Panc1 (cell line): ENCODE data around the gene MYO3B. TPM values are rescaled to one million over a fixed set of nuclear protein-coding genes. Genes with fewer than 3 reads are reported as not detected.

Experiments
- ATAC-seq: fragments of 200-7000 bp; cut with Tn5 transposase; 2 replicates; pipeline ENCODE4 v1.9.1; 2020; ENCODE audit warnings: mild to moderate bottlenecking, moderate library complexity
- BruUV-seq: library from RNA; stranded (reverse); fragments of 400-500 nt; replicated peaks from 2 replicates; lab custom pipeline; 2021; lab: Mats Ljungman, UMichigan
- CTCF ChIA-PET: fragments of 300-600 bp; sonication (Branson Sonifier 250); formaldehyde crosslinking; loops from one replicate; lab custom pipeline; 2022; ENCODE audit warnings: antibody characterized with exemption; lab: Charles Lee
- POLR2A ChIA-PET: fragments of 300-600 bp; sonication (Branson Sonifier 250); formaldehyde crosslinking; loops from one replicate; lab custom pipeline; 2022; ENCODE audit warnings: antibody characterized with exemption; lab: Charles Lee
- DNase-seq: peaks from one replicate; pipeline ENCODE4 v3.0.0-alpha.2; 2010; ENCODE audit warnings: low read depth, low spot score
- H3K27ac ChIP-seq: 2 replicates; pipeline ENCODE4 v1.5.1; 2011; ENCODE audit warnings: mild to moderate bottlenecking, low read length, inconsistent platforms
- H3K27me3 ChIP-seq: fragments of 200-500 bp; sonication (Bioruptor generic); 2 replicates; pipeline ENCODE4 v1.6.0; 2014; ENCODE audit warnings: low read length, inconsistent platforms; ENCODE audit not compliant: control insufficient read depth, insufficient read depth
- H3K36me3 ChIP-seq: fragments of 200-500 bp; sonication (Bioruptor generic); 2 replicates; pipeline ENCODE4 v1.5.1; 2014; ENCODE audit warnings: inconsistent platforms, mild to moderate bottlenecking, low read length, moderate library complexity; ENCODE audit not compliant: control insufficient read depth, insufficient read depth
- H3K4me1 ChIP-seq: 2 replicates; pipeline ENCODE4 v1.5.1; 2011; ENCODE audit warnings: inconsistent platforms, mild to moderate bottlenecking, low read length, moderate library complexity; ENCODE audit not compliant: control insufficient read depth, insufficient read depth
- H3K4me3 ChIP-seq, 2 experiments: 2 replicates each; pipeline ENCODE4 v1.5.1; 2011 to 2012; ENCODE audit warnings: low read depth in 2 of 2, low read length in 2 of 2, mild to moderate bottlenecking in 2 of 2, inconsistent platforms in 1 of 2, moderate library complexity in 1 of 2
- H3K9me3 ChIP-seq: fragments of 200-500 bp; sonication (Bioruptor generic); 2 replicates; pipeline ENCODE4 v1.5.1; 2014; ENCODE audit warnings: low read depth, mild to moderate bottlenecking, inconsistent platforms, low read length, moderate library complexity; ENCODE audit not compliant: control insufficient read depth, insufficient read depth
- POLR2AphosphoS5 ChIP-seq: IDR thresholded peaks from 2 replicates; pipeline ENCODE4 v1.6.1; 2012; ENCODE audit warnings: mild to moderate bottlenecking, low read depth, low read length, moderate library complexity
- SIN3A ChIP-seq: IDR thresholded peaks from 2 replicates; pipeline ENCODE4 v1.6.1; 2012; ENCODE audit warnings: low read depth, mild to moderate bottlenecking, low read length, moderate library complexity, borderline replicate concordance; ENCODE audit not compliant: insufficient read depth
- TCF7L2 ChIP-seq: IDR thresholded peaks from 2 replicates; pipeline ENCODE4 v1.6.1; 2011; ENCODE audit warnings: mild to moderate bottlenecking, low read depth, low read length, inconsistent platforms
- in situ Hi-C: cut with HindIII; loops from 2 replicates; pipeline ENCODE4 v1.10.0; 2016; ENCODE audit warnings: low sequenced_read_pairs, low pct_unique_long_range_greater_than_20kb
- intact Hi-C: fragments of 100-400 bp; cut with micrococcal nuclease; formaldehyde crosslinking; loops from one replicate; pipeline ENCODE4 v1.10.0; 2022; ENCODE audit not compliant: unreplicated experiment
- total RNA-seq: library from RNA; stranded (reverse); gene quantifications from one replicate; pipeline ENCODE4 v1.2.1, GENCODE V29; 2021; ENCODE audit not compliant: unreplicated experiment
- TF ChIP-seq, protein P1 (sequence below), 2 experiments: IDR thresholded peaks; 2 replicates each; pipeline ENCODE4 v1.6.1; 2011 to 2012; ENCODE audit warnings: low read depth in 2 of 2, control low read depth in 1 of 2, low read length in 1 of 2, mild to moderate bottlenecking in 1 of 2, moderate library complexity in 1 of 2; ENCODE audit not compliant: insufficient read depth in 1 of 2
- TF ChIP-seq, protein P2 (sequence below): fragments of 450-650 bp; IDR thresholded peaks from 2 replicates; pipeline ENCODE4 v1.5.1; 2017; ENCODE audit warnings: mild to moderate bottlenecking

Gene MYO3B
- total RNA-seq, 1 experiment from 2014 or later, result 0.05 TPM

DNA sequence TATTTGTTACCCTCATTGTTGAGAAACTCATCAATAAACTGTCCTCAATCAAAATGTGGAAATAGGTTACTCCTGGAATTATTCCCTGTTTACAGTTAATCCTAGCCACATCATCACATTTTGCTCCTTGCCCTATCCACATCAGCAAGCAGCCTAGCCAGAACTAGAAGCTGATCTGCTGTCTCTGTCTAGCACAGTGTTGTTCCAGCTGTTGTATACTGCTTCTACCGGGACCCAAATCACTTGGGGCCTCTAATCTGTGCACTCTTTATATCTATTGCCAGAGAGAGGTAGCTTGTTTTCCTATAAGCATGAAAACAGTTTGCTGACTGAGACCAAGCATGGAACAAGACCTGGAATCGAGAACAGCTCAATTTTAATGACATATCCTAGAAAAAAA is 341.0 kb downstream of the MYO3B start:
- H3K9me3 ChIP-seq, result no peaks in the 10 kb centered on the region
- no peaks in the 10 kb centered on the region for H3K36me3 ChIP-seq
- no TSS peak for BruUV-seq
- ChIA-PET CTCF (interaction anchor here (0.6 kb wide), 1 partner anchor 294 kb away, joined by 3 read pairs; no protein-coding TSS in a partner anchor), POLR2A (no interaction called here)
- H3K27me3 ChIP-seq, result peaks cover 7% of the 10 kb centered on the region; the same call in 1 of the 2 replicates
- H3K4me3 ChIP-seq, result no peak overlapping the region
- DNase-seq (no peak), ATAC-seq (no peak)
- in situ Hi-C loops, result no loop called here
- no peaks in the 10 kb centered on the region for H3K4me1 ChIP-seq
- TF ChIP-seq, protein P1, sequence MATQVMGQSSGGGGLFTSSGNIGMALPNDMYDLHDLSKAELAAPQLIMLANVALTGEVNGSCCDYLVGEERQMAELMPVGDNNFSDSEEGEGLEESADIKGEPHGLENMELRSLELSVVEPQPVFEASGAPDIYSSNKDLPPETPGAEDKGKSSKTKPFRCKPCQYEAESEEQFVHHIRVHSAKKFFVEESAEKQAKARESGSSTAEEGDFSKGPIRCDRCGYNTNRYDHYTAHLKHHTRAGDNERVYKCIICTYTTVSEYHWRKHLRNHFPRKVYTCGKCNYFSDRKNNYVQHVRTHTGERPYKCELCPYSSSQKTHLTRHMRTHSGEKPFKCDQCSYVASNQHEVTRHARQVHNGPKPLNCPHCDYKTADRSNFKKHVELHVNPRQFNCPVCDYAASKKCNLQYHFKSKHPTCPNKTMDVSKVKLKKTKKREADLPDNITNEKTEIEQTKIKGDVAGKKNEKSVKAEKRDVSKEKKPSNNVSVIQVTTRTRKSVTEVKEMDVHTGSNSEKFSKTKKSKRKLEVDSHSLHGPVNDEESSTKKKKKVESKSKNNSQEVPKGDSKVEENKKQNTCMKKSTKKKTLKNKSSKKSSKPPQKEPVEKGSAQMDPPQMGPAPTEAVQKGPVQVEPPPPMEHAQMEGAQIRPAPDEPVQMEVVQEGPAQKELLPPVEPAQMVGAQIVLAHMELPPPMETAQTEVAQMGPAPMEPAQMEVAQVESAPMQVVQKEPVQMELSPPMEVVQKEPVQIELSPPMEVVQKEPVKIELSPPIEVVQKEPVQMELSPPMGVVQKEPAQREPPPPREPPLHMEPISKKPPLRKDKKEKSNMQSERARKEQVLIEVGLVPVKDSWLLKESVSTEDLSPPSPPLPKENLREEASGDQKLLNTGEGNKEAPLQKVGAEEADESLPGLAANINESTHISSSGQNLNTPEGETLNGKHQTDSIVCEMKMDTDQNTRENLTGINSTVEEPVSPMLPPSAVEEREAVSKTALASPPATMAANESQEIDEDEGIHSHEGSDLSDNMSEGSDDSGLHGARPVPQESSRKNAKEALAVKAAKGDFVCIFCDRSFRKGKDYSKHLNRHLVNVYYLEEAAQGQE (IDR thresholded peaks at IDR 0.05; ENCODE audit: insufficient read depth in 1 of 2, low read depth in 2 of 2, low read length in 1 of 2), result no peak
- TF ChIP-seq POLR2AphosphoS5, result no peak
- TF ChIP-seq SIN3A, result no peak
- TF ChIP-seq, protein P2, sequence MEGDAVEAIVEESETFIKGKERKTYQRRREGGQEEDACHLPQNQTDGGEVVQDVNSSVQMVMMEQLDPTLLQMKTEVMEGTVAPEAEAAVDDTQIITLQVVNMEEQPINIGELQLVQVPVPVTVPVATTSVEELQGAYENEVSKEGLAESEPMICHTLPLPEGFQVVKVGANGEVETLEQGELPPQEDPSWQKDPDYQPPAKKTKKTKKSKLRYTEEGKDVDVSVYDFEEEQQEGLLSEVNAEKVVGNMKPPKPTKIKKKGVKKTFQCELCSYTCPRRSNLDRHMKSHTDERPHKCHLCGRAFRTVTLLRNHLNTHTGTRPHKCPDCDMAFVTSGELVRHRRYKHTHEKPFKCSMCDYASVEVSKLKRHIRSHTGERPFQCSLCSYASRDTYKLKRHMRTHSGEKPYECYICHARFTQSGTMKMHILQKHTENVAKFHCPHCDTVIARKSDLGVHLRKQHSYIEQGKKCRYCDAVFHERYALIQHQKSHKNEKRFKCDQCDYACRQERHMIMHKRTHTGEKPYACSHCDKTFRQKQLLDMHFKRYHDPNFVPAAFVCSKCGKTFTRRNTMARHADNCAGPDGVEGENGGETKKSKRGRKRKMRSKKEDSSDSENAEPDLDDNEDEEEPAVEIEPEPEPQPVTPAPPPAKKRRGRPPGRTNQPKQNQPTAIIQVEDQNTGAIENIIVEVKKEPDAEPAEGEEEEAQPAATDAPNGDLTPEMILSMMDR, result no peak
- TF ChIP-seq TCF7L2, result no peak
- no peak overlapping the region for H3K27ac ChIP-seq
- intact Hi-C loops, result no loop called here

DNA sequence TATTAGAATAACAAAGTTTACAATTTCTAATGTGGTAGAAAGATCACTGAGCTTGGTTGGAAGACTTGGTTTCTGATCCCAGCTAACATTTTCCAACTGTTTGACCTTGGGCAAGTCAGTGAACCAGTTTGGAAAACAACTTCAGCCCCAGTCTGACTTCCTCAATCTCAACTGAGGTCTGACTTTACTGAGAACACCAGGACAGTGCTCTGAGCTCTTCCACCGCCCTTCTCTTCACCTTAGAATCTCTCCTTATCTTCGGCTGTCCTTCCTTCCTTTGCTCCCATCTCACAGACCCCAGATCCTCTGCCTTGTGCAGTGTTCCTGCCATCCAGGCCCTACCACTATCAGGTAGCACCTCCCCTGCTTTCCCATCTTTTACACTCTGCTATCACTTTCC is 343.4 kb downstream of the MYO3B start:
- TF ChIP-seq, protein P1 (IDR thresholded peaks at IDR 0.05; ENCODE audit: insufficient read depth in 1 of 2, low read depth in 2 of 2, low read length in 1 of 2), result no peak
- no peak for TF ChIP-seq POLR2AphosphoS5
- no peak for TF ChIP-seq TCF7L2
- H3K4me3 ChIP-seq, result no peak overlapping the region
- H3K27me3 ChIP-seq, result 0 out of 2 replicates have a peak, but pooled peaks cover 2% of the 10 kb centered on the region
- in situ Hi-C loops (no loop called here), intact Hi-C loops (no loop called here)
- H3K27ac ChIP-seq, result no peak overlapping the region
- no peaks in the 10 kb centered on the region for H3K4me1 ChIP-seq
- ATAC-seq (no peak), DNase-seq (no peak)
- ChIA-PET CTCF (no interaction called here), POLR2A (no interaction called here)
- H3K36me3 ChIP-seq, result no peaks in the 10 kb centered on the region
- BruUV-seq, result no TSS peak
- H3K9me3 ChIP-seq, result no peaks in the 10 kb centered on the region
